H1 (cell line): ENCODE results near the gene PAQR4. TPM values are rescaled to one million over a fixed set of nuclear protein-coding genes. Genes with fewer than 3 reads are reported as not detected.

Source experiments
- CTCF ChIA-PET: fragments of 300-600 bp; sonication (Branson Sonifier 250); formaldehyde crosslinking; loops from one replicate; lab custom pipeline; 2021; ENCODE audit not compliant: partially characterized antibody; lab: Charles Lee
- POLR2A ChIA-PET: fragments of 300-600 bp; sonication (Branson Sonifier 250); formaldehyde crosslinking; loops from one replicate; lab custom pipeline; 2021; ENCODE audit warnings: inconsistent platforms; ENCODE audit not compliant: partially characterized antibody; lab: Charles Lee
- DNase-seq, 2 experiments: peaks; one replicate each; pipeline versions ENCODE4 v3.0.0 to v3.0.0-alpha.2; 2010 to 2022; ENCODE audit warnings: low spot score in 2 of 2, low read depth in 1 of 2, mixed read lengths in 1 of 2
- FAIRE-seq: peaks from 2 replicates; lab custom pipeline; 2011; peaks lifted over from hg19 to GRCh38; lab: Jason Lieb, UNC
- H2AFZ ChIP-seq: 2 replicates; pipeline ENCODE4 v1.8.1; 2012; ENCODE audit warnings: low read length, inconsistent platforms
- H2AK5ac ChIP-seq: 2 replicates; pipeline ENCODE4 v1.6.1; 2013; ENCODE audit warnings: low read depth, low read length
- H2BK120ac ChIP-seq: replicated peaks from 2 replicates; pipeline ENCODE3; 2013; ENCODE audit warnings: low read depth, low read length, inconsistent platforms
- H2BK12ac ChIP-seq: 2 replicates; pipeline ENCODE4 v1.6.1; 2013; ENCODE audit warnings: low read depth, low read length
- H2BK15ac ChIP-seq: 2 replicates; pipeline ENCODE4 v1.6.1; 2013; ENCODE audit warnings: low read length
- H2BK20ac ChIP-seq: 2 replicates; pipeline ENCODE4 v1.6.1; 2013; ENCODE audit warnings: low read length
- H2BK5ac ChIP-seq: 2 replicates; pipeline ENCODE4 v1.6.1; 2013; ENCODE audit warnings: low read depth, low read length
- H3K14ac ChIP-seq: 2 replicates; pipeline ENCODE4 v1.6.1; 2013; ENCODE audit warnings: inconsistent platforms; ENCODE audit not compliant: insufficient read length
- H3K18ac ChIP-seq: 2 replicates; pipeline ENCODE4 v1.6.1; 2013; ENCODE audit warnings: low read length; ENCODE audit errors: extremely low read depth
- H3K23ac ChIP-seq: 2 replicates; pipeline ENCODE4 v1.6.1; 2013; ENCODE audit warnings: inconsistent platforms; ENCODE audit not compliant: insufficient read length
- H3K23me2 ChIP-seq: 2 replicates; pipeline ENCODE4 v1.6.1; 2013; ENCODE audit warnings: low read depth, low read length
- H3K27ac ChIP-seq: 2 replicates; pipeline ENCODE4 v1.6.1; 2011; ENCODE audit warnings: low read depth, low read length, inconsistent platforms
- H3K27me3 ChIP-seq, 4 experiments: replicated peaks in 1 of 4; 1 replicate in 1 of 4; 2 replicates in 3 of 4; pipeline versions ENCODE4 v1.6.1 to v1.8.1; 2011 to 2013; ENCODE audit warnings: low read length in 3 of 4, mild to moderate bottlenecking in 3 of 4, inconsistent platforms in 2 of 4, mixed read lengths in 2 of 4, moderate library complexity in 1 of 4; ENCODE audit not compliant: control insufficient read depth in 3 of 4, insufficient read depth in 3 of 4; ENCODE audit errors: extremely low read depth in 1 of 4
- H3K36me3 ChIP-seq, 4 experiments: 2 replicates each; pipeline versions ENCODE4 v1.6.1 to v1.8.1; 2011 to 2013; ENCODE audit warnings: mild to moderate bottlenecking in 4 of 4, low read length in 3 of 4, moderate library complexity in 2 of 4, control low read depth in 1 of 4, inconsistent platforms in 1 of 4; ENCODE audit not compliant: insufficient read depth in 4 of 4, control insufficient read depth in 2 of 4
- H3K4ac ChIP-seq: replicated peaks from 2 replicates; pipeline ENCODE3; 2013; ENCODE audit warnings: low read length, low read depth, mixed read lengths, inconsistent platforms; ENCODE audit not compliant: insufficient read length
- H3K4me1 ChIP-seq, 4 experiments: replicated peaks in 1 of 4; 1 replicate in 1 of 4; 2 replicates in 3 of 4; pipeline versions ENCODE4 v1.6.1 to v1.8.1; 2011 to 2013; ENCODE audit warnings: low read length in 3 of 4, inconsistent platforms in 2 of 4, mixed read lengths in 1 of 4; ENCODE audit not compliant: insufficient read depth in 4 of 4, control insufficient read depth in 3 of 4
- H3K4me2 ChIP-seq, 2 experiments: 2 replicates each; pipeline versions ENCODE4 v1.6.1 to v1.8.1; 2011 to 2013; ENCODE audit warnings: low read depth in 2 of 2, low read length in 2 of 2, control low read depth in 1 of 2, inconsistent platforms in 1 of 2, mild to moderate bottlenecking in 1 of 2; ENCODE audit not compliant: insufficient read depth in 1 of 2
- H3K4me3 ChIP-seq, 4 experiments: fragments of 200-600, 300-600 bp in 1 of 4; sonication (generic), shearing (Covaris generic), sonication (Bioruptor Twin) in 1 of 4; 2 replicates each; pipeline versions ENCODE4 v1.5.1 to v1.8.1; 2011 to 2016; ENCODE audit warnings: low read length in 4 of 4, low read depth in 3 of 4, control low read depth in 2 of 4, inconsistent platforms in 2 of 4, mild to moderate bottlenecking in 2 of 4, mixed read lengths in 1 of 4, moderate library complexity in 1 of 4; ENCODE audit not compliant: insufficient read depth in 2 of 4; ENCODE audit errors: extremely low read depth in 1 of 4
- H3K56ac ChIP-seq: replicated peaks from 2 replicates; pipeline ENCODE3; 2013; ENCODE audit warnings: low read depth, mild to moderate bottlenecking, mixed read lengths, low read length, inconsistent platforms; ENCODE audit not compliant: insufficient read length
- H3K79me1 ChIP-seq: 2 replicates; pipeline ENCODE4 v1.6.1; 2013; ENCODE audit warnings: low read depth, low read length, control low read depth
- H3K79me2 ChIP-seq, 2 experiments: 2 replicates each; pipeline versions ENCODE4 v1.6.1 to v1.8.1; 2012 to 2013; ENCODE audit warnings: low read length in 2 of 2, mild to moderate bottlenecking in 2 of 2, inconsistent platforms in 1 of 2; ENCODE audit not compliant: insufficient read depth in 2 of 2, control insufficient read depth in 1 of 2
- H3K9ac ChIP-seq, 4 experiments: replicated peaks in 1 of 4; 1 replicate in 1 of 4; 2 replicates in 3 of 4; pipeline versions ENCODE4 v1.6.1 to v1.8.1; 2011 to 2013; ENCODE audit warnings: low read depth in 3 of 4, low read length in 3 of 4, control low read depth in 2 of 4, mild to moderate bottlenecking in 2 of 4, moderate library complexity in 2 of 4, inconsistent platforms in 1 of 4; ENCODE audit errors: extremely low read depth in 1 of 4
- H3K9me3 ChIP-seq, 2 experiments: 2 replicates each; pipeline versions ENCODE4 v1.6.1 to v1.8.1; 2012 to 2013; ENCODE audit warnings: mild to moderate bottlenecking in 2 of 2, moderate library complexity in 2 of 2, control low read depth in 1 of 2, inconsistent platforms in 1 of 2, low read depth in 1 of 2, low read length in 1 of 2, mixed read lengths in 1 of 2; ENCODE audit not compliant: insufficient read depth in 2 of 2
- H4K20me1 ChIP-seq, 2 experiments: replicated peaks in 1 of 2; 2 replicates each; pipeline versions ENCODE3 to v1.8.1; 2011 to 2013; ENCODE audit warnings: inconsistent platforms in 2 of 2, low read length in 2 of 2, mild to moderate bottlenecking in 1 of 2; ENCODE audit not compliant: insufficient read depth in 2 of 2, control insufficient read depth in 1 of 2
- H4K5ac ChIP-seq: 2 replicates; pipeline ENCODE4 v1.6.1; 2013; ENCODE audit warnings: low read length, low read depth, mixed read lengths, inconsistent platforms; ENCODE audit not compliant: insufficient read length
- H4K8ac ChIP-seq: 2 replicates; pipeline ENCODE4 v1.8.0; 2013; ENCODE audit warnings: mild to moderate bottlenecking, moderate library complexity, low read length, inconsistent platforms; ENCODE audit not compliant: insufficient read depth; ENCODE audit errors: extremely low read depth
- H4K91ac ChIP-seq: replicated peaks from 2 replicates; pipeline ENCODE3; 2013; ENCODE audit warnings: low read length, mixed read lengths, inconsistent platforms; ENCODE audit not compliant: insufficient read length
- CREB1 ChIP-seq: IDR thresholded peaks from 2 replicates; pipeline ENCODE4 v1.6.1; 2012; ENCODE audit warnings: inconsistent platforms
- E2F6 ChIP-seq: IDR thresholded peaks from 2 replicates; pipeline ENCODE4 v1.6.1; 2012; ENCODE audit warnings: inconsistent platforms
- JUND ChIP-seq: IDR thresholded peaks from 2 replicates; pipeline ENCODE4 v1.6.1; 2011; ENCODE audit warnings: mild to moderate bottlenecking, improper control_type of control experiment, low read length
- MAFK ChIP-seq: IDR thresholded peaks from 2 replicates; pipeline ENCODE4 v1.6.1; 2012; ENCODE audit warnings: low read depth, mild to moderate bottlenecking, improper control_type of control experiment, low read length
- POLR2A ChIP-seq, 2 experiments: IDR thresholded peaks; 1 replicate in 1 of 2; 2 replicates in 1 of 2; pipeline ENCODE4 v1.6.1; 2011; ENCODE audit warnings: low read depth in 2 of 2, low read length in 2 of 2, mild to moderate bottlenecking in 2 of 2; ENCODE audit errors: control extremely low read depth in 1 of 2
- POLR2AphosphoS5 ChIP-seq: IDR thresholded peaks from 2 replicates; pipeline ENCODE4 v1.6.1; 2011; ENCODE audit warnings: low read depth, low read length
- RFX5 ChIP-seq: IDR thresholded peaks from 2 replicates; pipeline ENCODE4 v1.6.1; 2011; ENCODE audit warnings: low read depth, low read length, improper control_type of control experiment, borderline replicate concordance
- SAP30 ChIP-seq: fragments of 300-600 bp; sonication (generic); IDR thresholded peaks from 2 replicates; pipeline ENCODE4 v1.7.1; 2012; ENCODE audit warnings: low read length, moderate library complexity, mild to moderate bottlenecking, inconsistent platforms; ENCODE audit not compliant: insufficient read depth, insufficient replicate concordance
- TAF1 ChIP-seq: IDR thresholded peaks from 2 replicates; pipeline ENCODE4 v1.6.1; 2011; ENCODE audit warnings: mild to moderate bottlenecking, low read depth, low read length
- TAF7 ChIP-seq: optimal IDR thresholded peaks from 2 replicates; pipeline ENCODE3; 2011; ENCODE audit warnings: low read depth, mild to moderate bottlenecking, inconsistent platforms, low read length, moderate library complexity, borderline replicate concordance
- WGBS, 2 experiments: shearing (Covaris generic) in 1 of 2; methylation state at CpG; one replicate each; pipeline versions ENCODE4 v1.1.6 to v1.1.7; 2013 to 2015; ENCODE audit warnings: low lambda C conversion rate in 2 of 2, mixed read lengths in 2 of 2, inconsistent platforms in 1 of 2, low coverage in 1 of 2, missing lambda C conversion rate in 1 of 2; ENCODE audit not compliant: insufficient replicate concordance in 2 of 2, insufficient coverage in 1 of 2, insufficient read length in 1 of 2; ENCODE audit errors: extremely low coverage in 1 of 2, missing lambda C conversion rate in 1 of 2; 5-methylcytosine and 5-hydroxymethylcytosine counted together
- polyA plus RNA-seq, 7 experiments: library from polyadenylated mRNA; depleted of rRNA in 3 of 7; stranded (reverse) in 5 of 7; unstranded in 2 of 7; fragments of >200 nt in 5 of 7; fragments of 200-250 nt in 2 of 7; gene quantifications; 1 replicate in 5 of 7; 2 replicates in 1 of 7; 4 replicates in 1 of 7; pipeline versions ENCODE4 v1.2.1 to v1.2.3, GENCODE V29; 2011 to 2013; ENCODE audit warnings: missing spikeins in 2 of 7, mixed read lengths in 2 of 7
- total RNA-seq: library from RNA; stranded (reverse); fragmentation: NEBNext Ultra II Directional; extraction: Animal tissue kit (Norgen Biotek cat#: 25700); gene quantifications from 2 replicates; pipeline ENCODE4 v1.2.1, GENCODE V29; 2021

The PAQR4 gene
- total and polyA plus RNA-seq, 2 of the 8 experiments (the other 6 are each of a cell fraction or from before 2014, with no cell fraction given): 28.2 to 34.6 TPM

- Histone ChIP-seq H3K23ac (no peak within 1 kb of the TSS), H3K56ac (peak within 1 kb of the TSS; percentile 95), H2BK120ac (peak within 1 kb of the TSS; percentile 43), H3K27ac (peak within 1 kb of the TSS; percentile 91), H3K36me3 (peaks cover 4 to 16% (median 9%) of the 10 kb centered on the region in 4 experiments; a peak in 5 of 8 replicates), H2BK15ac (peak within 1 kb of the TSS; percentile 61; the same call in 1 of the 2 replicates), H3K79me2 (peaks cover 0 to 8% of the 10 kb centered on the region in 2 experiments; a peak in 2 of 4 replicates), H3K14ac (no peak within 1 kb of the TSS), H3K4me1 (peaks cover 3 to 23% (median 14%) of the 10 kb centered on the region in 4 experiments), H2AFZ (no peak within 1 kb of the TSS), H2BK12ac (peak within 1 kb of the TSS; percentile 80), H4K91ac (peak within 1 kb of the TSS; percentile 99), H3K18ac (peak within 1 kb of the TSS; percentile 96), H3K79me1 (peaks cover 6% of the 10 kb centered on the region), H3K27me3 (no peaks in the 10 kb centered on the region; a peak in 1 of 7 replicates), H2AK5ac (no peak within 1 kb of the TSS), H3K9ac (peak within 1 kb of the TSS; percentile 57 to 93 (median 82); a peak in 6 of 7 replicates), H3K23me2 (peaks cover 12% of the 10 kb centered on the region; the same call in 1 of the 2 replicates), H4K5ac (peak within 1 kb of the TSS; percentile 100), H3K4ac (peak within 1 kb of the TSS; percentile 81), H2BK5ac (peak within 1 kb of the TSS; percentile 97), H4K20me1 (peaks cover 10 to 21% of the 10 kb centered on the region in 2 experiments), H4K8ac (peak within 1 kb of the TSS; percentile 98), H3K4me2 (peak within 1 kb of the TSS; percentile 38 to 93), H3K4me3 (peak within 1 kb of the TSS; percentile 68 to 79 (median 73)), H3K9me3 (no peaks in the 10 kb centered on the region), H2BK20ac (no peak within 1 kb of the TSS)
- POLR2A ChIA-PET: interaction anchor here (0.7 to 25.4 kb wide), 14 partner anchors 8 to 183 kb away, joined by 3 to 455 read pairs (median 6); partner anchors contain the start of genes CLDN6, CLDN9, HCFC1R1 and KREMEN2
- WGBS, 2 experiments: 5% methylated on average over 66 of the region's 91 CpGs; no CpG with 5 or more reads in 1 of the 2 experiments
- DNase-seq: peak in 1 of 2 experiments; percentile 95
- CTCF ChIA-PET: interaction anchor here (0.5 to 3.7 kb wide), 10 partner anchors 9 to 266 kb away, joined by 3 to 27 read pairs (median 6); partner anchors contain the start of genes CLDN6 and PAQR4
- FAIRE-seq: no peak
- TF ChIP-seq POLR2A (IDR thresholded peaks at IDR 0.05; ENCODE audit: control extremely low read depth in 1 of 2, low read depth in 2 of 2, low read length in 2 of 2) (peak in 1 of 2 experiments; percentile 79; a peak in 2 of 3 replicates), CREB1 (no peak), RFX5 (no peak), JUND (no peak), E2F6 (peak; percentile 47), SAP30 (peak; percentile 45), TAF7 (peak; percentile 20), TAF1 (peak; percentile 57), POLR2AphosphoS5 (no peak; the same call in 1 of the 2 replicates), MAFK (no peak)
Observed at GRCh38 chr16:2980227-2981176, 11.4 kb downstream of the PAQR4 start, which contains the start of gene PKMYT1. TSS of gene PKMYT1 (minus strand) at chr16:2980446. CDS start at chr16:2979657, 789 bp downstream.
